ENCODE measurements around the gene NPAS1.

NPAS1 gene

DNA sequence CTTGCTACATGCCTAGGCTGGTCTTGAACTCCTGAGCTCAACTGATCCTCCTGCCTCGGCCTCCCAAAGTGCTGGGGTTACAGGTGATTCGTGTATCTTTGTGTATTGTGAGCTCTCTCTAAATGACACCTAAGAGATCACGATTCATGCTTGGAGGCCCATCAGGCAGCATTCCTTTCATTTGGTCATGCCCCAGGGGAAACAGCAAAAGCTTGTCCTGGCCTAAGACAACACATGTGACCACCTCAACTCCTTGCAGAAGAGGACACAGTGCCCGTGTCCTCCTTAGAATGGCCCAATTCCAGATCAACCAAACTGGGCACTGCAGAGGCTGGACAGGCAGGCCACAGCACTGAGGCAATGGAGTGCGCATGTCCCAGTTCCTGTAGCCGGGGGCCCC is 61.5 kb downstream of the NPAS1 start:
- TF ChIP-seq, protein P1, sequence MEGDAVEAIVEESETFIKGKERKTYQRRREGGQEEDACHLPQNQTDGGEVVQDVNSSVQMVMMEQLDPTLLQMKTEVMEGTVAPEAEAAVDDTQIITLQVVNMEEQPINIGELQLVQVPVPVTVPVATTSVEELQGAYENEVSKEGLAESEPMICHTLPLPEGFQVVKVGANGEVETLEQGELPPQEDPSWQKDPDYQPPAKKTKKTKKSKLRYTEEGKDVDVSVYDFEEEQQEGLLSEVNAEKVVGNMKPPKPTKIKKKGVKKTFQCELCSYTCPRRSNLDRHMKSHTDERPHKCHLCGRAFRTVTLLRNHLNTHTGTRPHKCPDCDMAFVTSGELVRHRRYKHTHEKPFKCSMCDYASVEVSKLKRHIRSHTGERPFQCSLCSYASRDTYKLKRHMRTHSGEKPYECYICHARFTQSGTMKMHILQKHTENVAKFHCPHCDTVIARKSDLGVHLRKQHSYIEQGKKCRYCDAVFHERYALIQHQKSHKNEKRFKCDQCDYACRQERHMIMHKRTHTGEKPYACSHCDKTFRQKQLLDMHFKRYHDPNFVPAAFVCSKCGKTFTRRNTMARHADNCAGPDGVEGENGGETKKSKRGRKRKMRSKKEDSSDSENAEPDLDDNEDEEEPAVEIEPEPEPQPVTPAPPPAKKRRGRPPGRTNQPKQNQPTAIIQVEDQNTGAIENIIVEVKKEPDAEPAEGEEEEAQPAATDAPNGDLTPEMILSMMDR (conservative IDR thresholded peaks at IDR 0.05; ENCODE audit: low read depth, low read length), result no peak
- no peak overlapping the region for H3K4me3 ChIP-seq (ENCODE audit: low read length)
- DNase-seq (ENCODE audit: low read depth), result no peak

GRCh38 chr19:47082493-47082892 is 62.9 kb downstream of the NPAS1 start:
- TF ChIP-seq, protein P1 (conservative IDR thresholded peaks at IDR 0.05; ENCODE audit: low read depth, low read length), result no peak
- no peak for DNase-seq (ENCODE audit: low read depth)
- H3K4me3 ChIP-seq (ENCODE audit: low read length), result no peak overlapping the region

- no peak overlapping the region for H3K4me3 ChIP-seq (ENCODE audit: low read length)
- DNase-seq (ENCODE audit: low read depth), result no peak
- TF ChIP-seq, protein P1 (conservative IDR thresholded peaks at IDR 0.05; ENCODE audit: low read depth, low read length), result no peak
These were observed 65.3 kb downstream of the NPAS1 start for GRCh38 chr19:47084879-47085439.

DNA sequence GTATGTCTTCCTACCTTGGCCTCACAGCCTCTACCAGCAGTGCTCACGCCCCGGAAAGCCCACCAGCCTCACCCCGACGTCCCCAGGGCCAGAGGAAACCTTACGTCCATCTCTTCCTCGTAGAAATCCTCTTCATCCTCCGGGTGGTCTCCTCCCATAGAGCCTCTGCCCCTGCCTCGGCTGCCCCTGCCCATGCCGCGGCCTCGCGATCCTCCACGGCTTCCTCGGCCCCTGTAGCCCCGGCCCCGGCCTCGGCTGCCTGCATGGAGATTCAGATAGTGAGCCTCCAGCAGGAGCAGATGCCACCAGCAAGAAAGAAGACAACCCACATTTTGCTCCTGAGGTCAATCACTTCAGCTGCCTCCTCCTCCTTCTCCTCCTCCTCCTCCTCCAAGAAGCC is 66.6 kb downstream of the NPAS1 start:
- no peak for DNase-seq (ENCODE audit: low read depth)
- TF ChIP-seq, protein P1 (conservative IDR thresholded peaks at IDR 0.05; ENCODE audit: low read depth, low read length), result no peak
- H3K4me3 ChIP-seq (ENCODE audit: low read length), result no peak overlapping the region

GRCh38 chr19:47089767-47090350 is 70.2 kb downstream of the NPAS1 start:
- TF ChIP-seq, protein P1 (conservative IDR thresholded peaks at IDR 0.05; ENCODE audit: low read depth, low read length), result no peak
- no peak overlapping the region for H3K4me3 ChIP-seq (ENCODE audit: low read length)
- DNase-seq (ENCODE audit: low read depth), result no peak

GRCh38 chr19:47093254-47093653 is 73.6 kb downstream of the NPAS1 start:
- DNase-seq (ENCODE audit: low read depth), result no peak
- TF ChIP-seq, protein P1 (conservative IDR thresholded peaks at IDR 0.05; ENCODE audit: low read depth, low read length), result no peak
- no peak overlapping the region for H3K4me3 ChIP-seq (ENCODE audit: low read length)

DNA sequence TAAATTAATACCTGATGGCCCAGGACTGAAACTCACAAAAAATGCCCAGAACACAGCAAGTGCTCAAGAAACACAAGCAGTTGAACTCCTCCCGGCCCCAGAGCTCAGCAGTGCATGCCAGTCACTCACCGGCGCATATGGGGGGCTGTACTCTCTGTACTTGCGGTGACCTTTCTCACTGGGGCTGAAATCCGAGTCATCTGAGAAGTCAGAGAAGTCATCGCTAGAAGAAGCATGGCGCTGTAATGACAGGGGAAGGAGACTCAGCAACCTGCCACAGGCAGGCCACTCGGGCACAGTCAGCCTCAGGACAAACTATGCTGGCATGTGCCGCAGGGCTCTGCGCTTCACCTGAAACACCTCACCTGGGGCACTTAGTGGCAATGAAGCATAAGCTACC is 74.2 kb downstream of the NPAS1 start:
- TF ChIP-seq, protein P1 (conservative IDR thresholded peaks at IDR 0.05; ENCODE audit: low read depth, low read length), result no peak
- no peak for DNase-seq (ENCODE audit: low read depth)
- no peak overlapping the region for H3K4me3 ChIP-seq (ENCODE audit: low read length)
